ENCODE measurements around the gene SLC25A47.

DNA sequence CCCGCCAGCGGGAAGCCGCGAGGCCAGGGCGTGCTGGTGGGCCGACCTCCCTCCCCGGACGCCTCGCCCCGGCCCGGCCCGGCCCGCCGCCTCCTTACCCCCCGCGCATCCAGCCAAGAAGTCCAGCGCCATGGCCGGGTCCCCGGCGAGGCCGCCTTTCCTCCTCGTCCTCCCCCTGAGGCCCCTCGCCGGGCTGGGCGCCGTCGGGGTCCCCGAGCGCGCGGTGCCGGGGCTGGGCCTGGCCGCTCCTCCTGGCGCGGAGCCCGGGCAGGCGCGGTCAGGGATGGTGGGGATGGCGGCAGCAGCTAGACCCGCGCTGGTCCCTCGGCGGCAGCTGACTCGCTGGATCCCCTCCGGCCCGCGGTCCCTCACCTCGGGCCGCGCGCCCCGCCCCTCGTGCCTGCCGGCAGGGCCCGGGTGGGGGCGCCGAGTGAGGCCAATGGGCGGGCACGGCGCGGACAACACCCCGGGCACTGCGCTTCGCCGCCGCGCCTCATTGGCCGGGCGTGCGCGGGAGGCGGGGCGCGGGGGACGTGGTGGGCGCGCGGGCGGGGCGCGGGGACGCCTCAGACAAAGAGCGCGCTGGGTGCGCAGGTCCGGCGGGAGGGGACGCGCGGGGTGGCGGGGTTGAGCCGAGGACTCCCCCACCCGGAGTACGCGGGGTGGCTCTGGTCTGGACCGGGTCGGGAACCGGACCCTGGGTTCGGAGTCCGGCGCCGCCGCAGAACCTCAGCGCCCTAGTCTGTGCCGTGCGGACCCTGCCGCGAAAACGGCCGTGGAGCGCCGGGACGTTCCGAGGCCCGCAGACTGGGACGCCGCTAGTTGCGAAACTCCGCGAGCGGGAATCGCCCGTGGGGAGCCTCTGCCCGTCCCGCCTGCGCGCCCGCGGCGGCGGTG lies 16.8 kb upstream of the SLC25A47 start, which contains the start of gene SLC25A29:
- TF ChIP-seq CTCF (IDR thresholded peaks at IDR 0.05; ENCODE audit: poor library complexity) = no peak
- TF ChIP-seq EZH2 (IDR thresholded peaks at IDR 0.05; ENCODE audit: borderline replicate concordance) = no peak

Measured in hepatocyte (in vitro differentiated cells).